ENCODE data around the gene PRAC1. TPM values are rescaled to one million over a fixed set of nuclear protein-coding genes. Genes with fewer than 3 reads are reported as not detected.

PRAC1 gene
- total and polyA plus RNA-seq, 2 of the 8 experiments (the other 6 are each of a cell fraction or from before 2014, with no cell fraction given) = not detected

DNA sequence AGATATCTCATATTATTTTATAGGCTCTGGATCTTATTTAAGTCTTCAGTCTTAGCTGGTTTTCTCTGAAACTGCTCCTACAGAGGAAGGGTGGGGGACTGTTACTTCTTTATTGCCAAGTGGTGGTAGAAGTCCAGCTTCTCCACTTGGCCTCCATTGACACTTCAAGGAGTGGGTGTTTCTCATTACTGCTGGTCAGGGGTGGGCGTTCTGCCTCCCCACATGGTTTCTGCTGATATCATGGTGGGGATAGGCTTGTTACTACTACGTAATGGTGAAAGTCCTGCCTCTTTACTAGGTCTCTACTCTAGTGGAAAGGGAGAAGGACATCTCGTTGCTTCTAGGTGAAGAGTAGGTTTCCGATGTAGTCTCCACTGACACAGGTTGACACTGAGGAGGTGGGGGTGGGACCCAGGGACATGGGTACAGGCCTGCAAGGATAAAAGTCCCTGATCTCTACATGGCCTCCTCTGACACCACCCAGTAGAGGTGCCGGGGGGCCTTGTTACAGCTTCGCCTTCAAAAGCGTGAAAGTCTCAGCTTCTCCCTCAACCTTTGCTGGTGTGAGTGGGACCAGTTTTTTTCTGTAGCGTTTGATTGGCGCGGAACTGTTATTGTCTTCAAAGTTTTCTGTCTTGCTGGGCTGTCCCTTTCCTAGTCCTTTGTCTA, 20.3 kb downstream of the PRAC1 start (continued):
- TF ChIP-seq KDM5A (IDR thresholded peaks at IDR 0.05; ENCODE audit: low read length) = no peak
